ENCODE measurements around the gene SEC24C.

DNA sequence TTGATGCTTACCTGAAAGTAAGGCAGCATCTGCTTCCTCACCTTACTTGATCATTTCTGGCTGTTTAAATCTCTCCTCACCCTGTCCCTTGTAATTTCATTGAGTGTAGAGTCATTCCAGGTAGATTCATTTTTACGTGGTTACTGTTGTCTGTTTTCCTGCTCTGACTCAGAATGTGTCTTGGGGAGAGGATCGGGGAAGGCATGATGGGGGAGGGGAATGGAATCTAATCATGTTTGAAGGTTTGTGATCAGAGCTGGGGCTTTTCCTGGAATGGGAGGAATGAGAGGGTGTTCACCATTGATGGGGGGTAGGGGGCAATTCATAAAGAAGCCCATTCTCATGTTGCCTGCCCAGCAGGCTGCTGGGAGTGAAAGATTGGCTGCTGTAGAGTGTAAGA, 18.7 kb downstream of the SEC24C start:
- TF ChIP-seq, protein P1, sequence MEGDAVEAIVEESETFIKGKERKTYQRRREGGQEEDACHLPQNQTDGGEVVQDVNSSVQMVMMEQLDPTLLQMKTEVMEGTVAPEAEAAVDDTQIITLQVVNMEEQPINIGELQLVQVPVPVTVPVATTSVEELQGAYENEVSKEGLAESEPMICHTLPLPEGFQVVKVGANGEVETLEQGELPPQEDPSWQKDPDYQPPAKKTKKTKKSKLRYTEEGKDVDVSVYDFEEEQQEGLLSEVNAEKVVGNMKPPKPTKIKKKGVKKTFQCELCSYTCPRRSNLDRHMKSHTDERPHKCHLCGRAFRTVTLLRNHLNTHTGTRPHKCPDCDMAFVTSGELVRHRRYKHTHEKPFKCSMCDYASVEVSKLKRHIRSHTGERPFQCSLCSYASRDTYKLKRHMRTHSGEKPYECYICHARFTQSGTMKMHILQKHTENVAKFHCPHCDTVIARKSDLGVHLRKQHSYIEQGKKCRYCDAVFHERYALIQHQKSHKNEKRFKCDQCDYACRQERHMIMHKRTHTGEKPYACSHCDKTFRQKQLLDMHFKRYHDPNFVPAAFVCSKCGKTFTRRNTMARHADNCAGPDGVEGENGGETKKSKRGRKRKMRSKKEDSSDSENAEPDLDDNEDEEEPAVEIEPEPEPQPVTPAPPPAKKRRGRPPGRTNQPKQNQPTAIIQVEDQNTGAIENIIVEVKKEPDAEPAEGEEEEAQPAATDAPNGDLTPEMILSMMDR (IDR thresholded peaks at IDR 0.05; ENCODE audit: insufficient read depth, low read length, poor library complexity, severe bottlenecking), result no peak
- TF ChIP-seq EZH2phosphoT487 (conservative IDR thresholded peaks at IDR 0.05; ENCODE audit: low read length), result no peak

Data from SU-DHL-6 (cell line).